ENCODE data around the gene GINS2. TPM values are rescaled to one million over a fixed set of nuclear protein-coding genes. Genes with fewer than 3 reads are reported as not detected.

GINS2 gene
- total RNA-seq, 1 donor from 2014 or later: 0.26 TPM

GRCh38 chr16:85670840-85671239 is 17.9 kb downstream of the GINS2 start:
- DNase-seq (ENCODE audit: low read depth) (no peak), FAIRE-seq (no peak)
- TF ChIP-seq CTCF (IDR thresholded peaks at IDR 0.05; ENCODE audit: insufficient read depth, low read length, severe bottlenecking): no peak
- Histone ChIP-seq H3K36me3 (ENCODE audit: control insufficient read depth, insufficient read depth, low read length) (peaks cover 32% of the 10 kb centered on the region), H3K27me3 (ENCODE audit: control insufficient read depth, insufficient read depth, low read length) (no peaks in the 10 kb centered on the region), H3K4me3 (ENCODE audit: low read depth, low read length) (no peak overlapping the region)

- Histone ChIP-seq H3K4me3 (ENCODE audit: low read depth, low read length) (no peak overlapping the region), H3K36me3 (ENCODE audit: control insufficient read depth, insufficient read depth, low read length) (peaks cover 41% of the 10 kb centered on the region), H3K27me3 (ENCODE audit: control insufficient read depth, insufficient read depth, low read length) (no peaks in the 10 kb centered on the region)
- DNase-seq (ENCODE audit: low read depth) (no peak), FAIRE-seq (no peak)
- TF ChIP-seq CTCF (IDR thresholded peaks at IDR 0.05; ENCODE audit: insufficient read depth, low read length, severe bottlenecking): no peak
Measured at GRCh38 chr16:85668676-85669424, 19.9 kb downstream of the GINS2 start.

- H3K36me3 ChIP-seq (ENCODE audit: control insufficient read depth, insufficient read depth, low read length): peaks cover 49% of the 10 kb centered on the region
- no peak for TF ChIP-seq CTCF (IDR thresholded peaks at IDR 0.05; ENCODE audit: insufficient read depth, low read length, severe bottlenecking)
- no peaks in the 10 kb centered on the region for H3K27me3 ChIP-seq (ENCODE audit: control insufficient read depth, insufficient read depth, low read length)
- no peak for DNase-seq (ENCODE audit: low read depth)
- FAIRE-seq: no peak
- H3K4me3 ChIP-seq (ENCODE audit: low read depth, low read length): no peak overlapping the region
Measured at GRCh38 chr16:85667841-85668413, 20.8 kb downstream of the GINS2 start.

GRCh38 chr16:85667261-85667660 is 21.5 kb downstream of the GINS2 start:
- DNase-seq (ENCODE audit: low read depth) (no peak), FAIRE-seq (no peak)
- H3K36me3 ChIP-seq (ENCODE audit: control insufficient read depth, insufficient read depth, low read length): peaks cover 52% of the 10 kb centered on the region
- TF ChIP-seq CTCF (IDR thresholded peaks at IDR 0.05; ENCODE audit: insufficient read depth, low read length, severe bottlenecking): no peak
- H3K27me3 ChIP-seq (ENCODE audit: control insufficient read depth, insufficient read depth, low read length): no peaks in the 10 kb centered on the region
- H3K4me3 ChIP-seq (ENCODE audit: low read depth, low read length): no peak overlapping the region

GRCh38 chr16:85665929-85666328 is 22.8 kb downstream of the GINS2 start:
- Histone ChIP-seq H3K4me3 (ENCODE audit: low read depth, low read length) (no peak overlapping the region), H3K36me3 (ENCODE audit: control insufficient read depth, insufficient read depth, low read length) (peaks cover 57% of the 10 kb centered on the region), H3K27me3 (ENCODE audit: control insufficient read depth, insufficient read depth, low read length) (no peaks in the 10 kb centered on the region)
- DNase-seq (ENCODE audit: low read depth): no peak
- FAIRE-seq: no peak
- TF ChIP-seq CTCF (IDR thresholded peaks at IDR 0.05; ENCODE audit: insufficient read depth, low read length, severe bottlenecking): no peak
